ENCODE data around the gene BRPF3. TPM values are rescaled to one million over a fixed set of nuclear protein-coding genes. Genes with fewer than 3 reads are reported as not detected.

Gene BRPF3
- total and polyA plus RNA-seq, 2 of the 13 experiments (the other 11 are each of a cell fraction or from before 2014, with no cell fraction given), result 12.3 to 22.9 TPM

- no peak for TF ChIP-seq RORA (CRISPR knock-in tag; IDR thresholded peaks at IDR 0.05)
These were observed 51.1 kb downstream of the BRPF3 start (continued) for GRCh38 chr6:36247693-36248092.

GRCh38 chr6:36248980-36249379 is 52.4 kb downstream of the BRPF3 start:
- no peaks in the 10 kb centered on the region for H3K79me2 ChIP-seq (ENCODE audit: insufficient read depth, low read length)
- H3K27me3 ChIP-seq (ENCODE audit: control insufficient read depth in 1 of 2, insufficient read depth in 2 of 2, low read length in 2 of 2), result no peaks in the 10 kb centered on the region
- ChIA-PET CTCF (ENCODE audit: low intra/inter-chr PET ratio, low total read pairs) (no interaction called here), POLR2A (interaction anchor here (1.0 kb wide), 1 partner anchor 42 kb away, joined by 3 read pairs; no protein-coding TSS in a partner anchor)
- DNase-seq (ENCODE audit: low spot score) (peak; percentile 34), ATAC-seq (peak; percentile 15; the same call in 2 of the 3 replicates), FAIRE-seq (no peak)
- intact Hi-C loops (cut with micrococcal nuclease; ENCODE audit: unreplicated experiment), result loop anchor here (1.0 kb wide), 1 partner anchor 32 kb away; no protein-coding TSS in a partner anchor
- H3K4me2 ChIP-seq (ENCODE audit: low read depth, low read length), result no peak overlapping the region
- H3K36me3 ChIP-seq (replicated peaks in 1 of 2; ENCODE audit: control insufficient read depth in 1 of 2, insufficient read depth in 2 of 2, low read length in 2 of 2), result no peaks in the 10 kb centered on the region
- no peak for TF ChIP-seq MAFF (IDR thresholded peaks at IDR 0.05; ENCODE audit: low read depth, low read length)
- TF ChIP-seq ATF7-NPFF (CRISPR knock-in tag; IDR thresholded peaks at IDR 0.05; ENCODE audit: low read depth), result no peak
- TF ChIP-seq, protein P1, sequence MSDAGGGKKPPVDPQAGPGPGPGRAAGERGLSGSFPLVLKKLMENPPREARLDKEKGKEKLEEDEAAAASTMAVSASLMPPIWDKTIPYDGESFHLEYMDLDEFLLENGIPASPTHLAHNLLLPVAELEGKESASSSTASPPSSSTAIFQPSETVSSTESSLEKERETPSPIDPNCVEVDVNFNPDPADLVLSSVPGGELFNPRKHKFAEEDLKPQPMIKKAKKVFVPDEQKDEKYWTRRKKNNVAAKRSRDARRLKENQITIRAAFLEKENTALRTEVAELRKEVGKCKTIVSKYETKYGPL (CRISPR knock-in tag; IDR thresholded peaks at IDR 0.05), result no peak
- TF ChIP-seq ZHX1 (CRISPR knock-in tag; IDR thresholded peaks at IDR 0.05; ENCODE audit: low read depth), result no peak
- no peak for TF ChIP-seq PAF1 (CRISPR knock-in tag; IDR thresholded peaks at IDR 0.05)
- TF ChIP-seq FOXO4 (CRISPR knock-in tag; conservative IDR thresholded peaks at IDR 0.05), result no peak
- in situ Hi-C loops (cut with HindIII; ENCODE audit: extremely low pct_ligation_motif_present, low pct_unique_long_range_greater_than_20kb), result no loop called here
- no peak overlapping the region for H2AFZ ChIP-seq (ENCODE audit: low read length)
- H3K9ac ChIP-seq (ENCODE audit: insufficient read depth, low read depth, low read length), result no peak overlapping the region
- BruUV-seq (replicated peaks), result no TSS peak
- H3K4me3 ChIP-seq (replicated peaks in 1 of 3; ENCODE audit: insufficient read depth in 1 of 3, low read depth in 2 of 3, low read length in 3 of 3), result no peak overlapping the region
- H3K9me3 ChIP-seq (ENCODE audit: low read length), result no peaks in the 10 kb centered on the region
- peaks cover 35% of the 10 kb centered on the region for H3K4me1 ChIP-seq (ENCODE audit: insufficient read depth, low read length)
- no peak overlapping the region for H3K27ac ChIP-seq (ENCODE audit: extremely low read length, insufficient read depth, low read length)
- H4K20me1 ChIP-seq (ENCODE audit: insufficient read depth, low read length), result no peaks in the 10 kb centered on the region
- 6% methylated on average over 1 of the region's 1 CpG for WGBS (ENCODE audit: low lambda C conversion rate)

Data from HepG2 (cell line).